Measurements from ENCODE around the gene GAB3. TPM values are rescaled to one million over a fixed set of nuclear protein-coding genes. Genes with fewer than 3 reads are reported as not detected.

Gene GAB3
- polyA plus RNA-seq, 1 donor = 2.5 TPM

DNA sequence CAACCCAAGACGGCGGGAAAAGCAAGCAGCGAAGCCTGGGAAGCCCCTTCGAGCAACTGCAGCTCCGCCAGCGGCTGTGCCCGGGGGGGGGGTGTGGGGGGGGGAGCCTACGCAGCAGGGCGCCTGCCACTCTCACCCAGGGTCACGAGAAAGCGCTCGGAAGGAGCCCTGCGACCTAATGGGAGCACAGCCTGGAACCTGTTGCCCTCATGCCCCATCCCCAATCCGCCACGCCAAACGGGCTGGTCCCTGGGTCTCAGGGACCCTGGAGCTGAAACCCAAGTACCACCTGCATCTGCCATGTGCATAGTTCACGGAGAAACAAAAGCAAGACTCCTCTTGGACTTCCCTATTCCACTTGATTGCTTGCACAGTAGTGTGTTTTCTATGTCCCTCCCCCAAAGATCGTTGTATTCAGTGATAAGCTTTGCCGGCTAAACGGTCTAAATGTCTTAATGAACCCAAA lies 359 bp upstream of the GAB3 start:
- DNase-seq = no peak

DNA sequence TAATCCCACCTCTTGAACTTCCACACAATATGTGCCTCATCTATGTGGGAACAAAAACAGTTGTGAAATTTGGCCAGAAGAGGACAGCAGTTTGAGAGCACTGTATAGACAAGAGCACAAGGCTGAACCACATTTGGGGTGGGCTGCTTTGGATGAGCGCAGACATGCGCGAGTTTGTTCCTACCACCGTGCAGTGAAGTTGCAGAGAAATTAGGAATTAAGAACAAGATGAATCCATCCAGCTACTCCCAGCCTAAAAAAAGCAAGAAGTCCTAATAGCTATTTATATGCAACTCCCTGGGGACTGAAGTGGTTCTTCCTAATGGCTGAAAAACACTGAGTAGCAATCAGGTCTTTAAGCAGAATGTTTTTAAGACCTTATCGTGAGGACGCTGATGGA lies 1.0 kb downstream of the GAB3 start:
- no peak for DNase-seq

GRCh38 chrX:154748712-154749339 lies 2.1 kb downstream of the GAB3 start:
- DNase-seq = no peak

DNA sequence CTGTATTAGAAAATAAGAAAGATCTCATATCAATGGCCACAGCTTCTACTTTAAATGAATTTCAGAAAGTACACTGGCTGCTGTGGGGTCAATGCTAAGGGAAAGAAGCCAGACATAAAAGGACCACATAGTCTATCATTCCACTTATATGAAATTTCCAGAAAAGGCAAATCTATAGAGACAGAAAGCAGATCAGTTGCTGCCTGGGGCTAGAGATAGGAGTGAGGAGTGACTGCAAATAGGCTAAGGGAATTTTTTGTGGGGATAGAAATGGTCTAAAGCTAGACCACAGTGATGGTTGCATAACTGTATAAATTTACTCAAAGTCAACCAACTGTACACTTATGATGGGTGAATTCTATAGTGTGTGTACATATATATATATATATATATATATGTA lies 8.3 kb downstream of the GAB3 start:
- DNase-seq = no peak

DNA sequence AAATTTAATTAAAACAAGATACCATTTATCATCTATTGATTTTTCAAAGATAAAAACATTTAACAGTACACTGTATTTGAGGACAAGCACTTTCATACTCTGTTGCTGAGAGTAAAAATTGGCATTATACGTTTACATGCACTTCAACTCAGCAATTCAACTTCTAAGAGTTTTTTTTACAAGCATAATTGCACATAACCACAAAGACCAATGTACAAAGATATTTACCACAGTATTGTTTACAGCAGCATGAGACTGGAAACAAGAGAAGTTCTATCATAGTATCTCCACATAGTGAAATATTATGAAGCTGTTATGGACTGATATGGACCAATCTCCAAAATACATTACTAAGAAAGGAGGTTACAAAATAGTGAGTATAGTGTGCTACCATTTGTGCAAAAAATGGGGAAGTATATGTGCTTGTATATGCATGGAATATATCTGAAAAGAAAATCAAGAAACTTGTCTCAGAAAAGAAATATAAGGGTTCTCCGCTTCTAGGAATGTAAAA lies 10.9 kb downstream of the GAB3 start:
- DNase-seq = no peak

DNA sequence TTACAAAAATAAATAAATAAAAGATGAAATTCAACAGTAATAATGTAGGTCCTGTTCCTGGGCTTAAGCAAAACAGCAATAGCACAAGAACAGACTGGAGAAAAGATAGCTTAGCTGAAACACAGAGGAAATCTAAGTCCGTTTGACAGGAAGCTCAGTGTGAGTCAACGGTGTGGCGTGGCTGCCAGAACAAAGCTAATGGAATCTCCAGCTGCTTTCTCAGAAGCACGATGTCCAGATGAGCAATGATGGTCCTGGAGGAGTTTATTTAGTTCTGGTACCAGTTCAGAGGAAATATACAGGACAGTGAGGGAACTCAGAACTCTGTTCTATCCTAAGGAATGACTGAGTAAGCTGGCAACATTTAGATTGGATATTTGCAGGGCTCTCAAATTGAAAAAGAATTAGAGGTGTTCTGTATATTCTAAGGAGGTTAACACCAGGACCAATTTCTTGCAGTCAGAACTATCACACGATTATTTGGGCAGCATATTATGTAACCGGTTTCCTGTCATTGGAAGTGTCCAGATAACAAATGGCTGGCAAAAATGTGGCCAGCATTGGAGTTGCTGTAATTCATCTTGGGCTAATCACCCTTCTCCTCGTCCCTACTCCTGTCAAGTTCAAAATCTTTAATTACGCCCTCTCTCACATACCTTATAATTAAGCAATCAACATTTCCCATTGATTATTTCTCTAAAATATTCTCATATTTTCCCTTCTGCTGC lies 12.7 kb downstream of the GAB3 start:
- DNase-seq = no peak

DNA sequence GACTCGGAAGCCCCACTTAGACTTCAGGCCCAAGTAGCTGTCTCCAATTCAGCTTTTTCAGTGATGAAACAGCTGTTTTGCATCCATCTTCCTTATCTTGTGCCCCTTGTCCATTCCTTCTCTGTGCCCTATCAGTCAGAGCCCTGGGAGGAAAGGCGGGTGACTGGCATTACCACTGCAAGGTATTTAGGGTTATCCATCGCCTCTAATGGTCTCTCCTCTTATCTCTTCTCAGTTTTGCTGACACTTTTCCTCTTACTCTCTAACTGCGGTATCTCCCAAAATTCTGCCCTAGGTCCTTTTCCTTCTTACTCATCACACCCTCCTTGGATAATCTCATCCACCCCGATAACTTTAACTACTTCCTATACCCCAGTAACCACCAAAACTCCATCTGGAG lies 13.7 kb downstream of the GAB3 start:
- DNase-seq = no peak

DNA sequence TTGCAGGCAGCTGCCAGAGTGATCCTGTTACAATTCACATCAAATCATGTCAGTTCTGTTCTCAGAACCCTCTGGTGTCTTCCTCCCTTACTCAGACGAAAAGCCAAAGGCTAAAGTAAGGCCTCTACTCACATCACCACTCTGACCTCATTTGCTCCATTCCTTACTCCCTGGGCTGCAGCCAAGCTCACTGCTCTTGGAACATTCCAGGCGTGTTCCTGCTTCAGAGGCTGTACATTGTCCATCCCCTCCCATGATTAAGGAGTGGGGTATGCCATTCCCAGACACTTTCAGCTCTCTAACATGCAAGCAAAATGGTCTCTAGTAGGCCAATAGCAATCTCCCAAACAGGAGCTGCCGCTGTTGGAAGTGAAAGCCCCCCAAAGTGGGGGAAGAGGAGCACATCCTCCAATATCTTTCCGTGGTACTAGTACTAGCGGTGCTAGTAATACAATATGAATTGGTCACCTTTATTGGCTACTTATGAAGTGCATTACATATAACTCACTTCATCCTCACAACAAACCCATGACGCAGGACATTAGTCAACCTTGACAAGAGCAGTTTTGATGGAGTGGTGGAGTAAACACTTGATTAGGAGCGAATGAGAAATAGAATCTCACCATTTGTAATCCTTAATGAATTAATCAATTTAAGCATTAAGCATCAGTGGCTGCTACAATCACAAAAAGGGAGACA lies 15.0 kb downstream of the GAB3 start:
- no peak for DNase-seq

DNA sequence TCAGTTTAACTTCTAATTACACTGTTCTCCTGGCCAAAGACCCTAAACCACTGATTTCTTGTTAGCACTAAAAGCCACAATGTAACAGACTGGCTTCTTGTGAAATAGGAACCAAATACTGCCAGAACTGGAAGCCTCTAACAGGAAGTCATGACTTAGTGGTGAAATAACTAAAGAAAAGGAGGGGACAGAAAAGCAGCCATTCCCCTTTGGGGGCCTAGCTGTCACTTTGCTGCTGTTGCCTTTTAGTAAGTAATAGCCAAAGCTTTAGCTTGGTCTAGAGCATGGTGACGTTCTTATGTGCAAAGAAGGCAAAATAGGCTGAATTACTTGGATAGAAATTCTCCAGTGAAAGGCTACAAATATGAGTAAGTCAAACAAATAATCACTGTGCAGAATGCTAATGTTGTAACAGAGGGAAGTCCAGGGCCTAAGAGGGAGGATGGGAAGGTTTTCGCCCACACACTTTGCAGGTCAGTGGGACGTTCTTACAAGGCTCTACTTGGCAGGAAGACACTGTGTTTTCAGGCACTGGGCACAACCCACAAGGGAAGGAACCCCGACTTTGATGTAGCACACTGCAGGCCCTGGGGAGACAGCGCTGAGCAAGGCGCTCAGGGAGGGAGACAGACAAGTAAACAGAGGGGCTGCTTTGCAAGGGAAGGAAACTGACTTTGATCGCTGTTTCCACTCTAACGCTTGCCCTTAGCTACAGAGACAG lies 16.7 kb downstream of the GAB3 start:
- DNase-seq = no peak

GRCh38 chrX:154733066-154733425 lies 17.8 kb downstream of the GAB3 start:
- no peak for DNase-seq

GRCh38 chrX:154732421-154733065 lies 18.3 kb downstream of the GAB3 start:
- DNase-seq = no peak

- no peak for DNase-seq
These were observed 19.0 kb downstream of the GAB3 start for GRCh38 chrX:154731881-154732280.

DNA sequence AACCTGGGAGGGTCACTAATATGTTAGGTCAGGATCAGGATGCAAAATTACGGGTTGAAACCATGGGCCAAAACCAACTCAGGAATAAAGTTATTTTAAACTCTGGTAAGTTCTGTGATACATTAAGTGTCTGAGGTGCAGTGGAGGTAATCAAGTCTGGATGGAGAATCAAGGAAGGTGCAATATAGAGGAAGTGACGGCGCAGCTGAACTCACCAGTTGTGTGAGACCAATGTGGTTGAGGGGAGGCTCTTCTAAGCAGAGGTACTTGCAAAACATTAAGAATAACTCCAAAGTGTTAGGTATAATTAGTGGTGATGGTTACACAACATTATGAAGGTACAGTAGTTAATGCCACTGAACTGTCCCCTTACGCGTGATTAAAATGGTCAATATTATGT lies 19.7 kb downstream of the GAB3 start:
- no peak for DNase-seq

- DNase-seq = no peak
These were observed 20.5 kb downstream of the GAB3 start for GRCh38 chrX:154730253-154730891.

- no peak for DNase-seq
These were observed 21.4 kb downstream of the GAB3 start for GRCh38 chrX:154729439-154729838.

- no peak for DNase-seq
These were observed 22.3 kb downstream of the GAB3 start for GRCh38 chrX:154728431-154729190.

- DNase-seq = no peak
These were observed 23.0 kb downstream of the GAB3 start for GRCh38 chrX:154727871-154728270.

- no peak for DNase-seq
These were observed 23.5 kb downstream of the GAB3 start for GRCh38 chrX:154727418-154727817.

- no peak for DNase-seq
These were observed 25.7 kb downstream of the GAB3 start for GRCh38 chrX:154724993-154725756.

- DNase-seq = no peak
These were observed 29.7 kb downstream of the GAB3 start for GRCh38 chrX:154721155-154721554.

Measured in left kidney (tissue), 2 donors.